Measurements from ENCODE around the gene TPRX1.
"Not testable (repeated sequence)": the region's sequence is repeated elsewhere in the genome, so short reads cannot be mapped to it uniquely, and the experiment has no call there.

Gene TPRX1

GRCh38 chr19:47798904-47799266, 5.5 kb downstream of the TPRX1 start:
- DNase-seq = no peak

GRCh38 chr19:47797996-47798903, 6.1 kb downstream of the TPRX1 start:
- no peak for DNase-seq

- no peak for DNase-seq
Observed at GRCh38 chr19:47796785-47797184, 7.6 kb downstream of the TPRX1 start.

- DNase-seq = no peak
Observed at GRCh38 chr19:47794526-47794925, 9.8 kb downstream of the TPRX1 start.

GRCh38 chr19:47792616-47793015, 11.7 kb downstream of the TPRX1 start:
- no peak for DNase-seq

GRCh38 chr19:47790398-47790814, 13.9 kb downstream of the TPRX1 start:
- DNase-seq = peak; percentile 88

- not testable (repeated sequence) for DNase-seq
Observed at GRCh38 chr19:47789811-47790210, 14.5 kb downstream of the TPRX1 start.

- DNase-seq = not testable (repeated sequence)
Observed at GRCh38 chr19:47787307-47787706, 17.0 kb downstream of the TPRX1 start.

GRCh38 chr19:47786566-47786965, 17.8 kb downstream of the TPRX1 start:
- DNase-seq = no peak

- DNase-seq = no peak
Observed at GRCh38 chr19:47781590-47782262, 22.6 kb downstream of the TPRX1 start.

GRCh38 chr19:47780215-47780551, 24.2 kb downstream of the TPRX1 start:
- no peak for DNase-seq

GRCh38 chr19:47779524-47780214, 24.7 kb downstream of the TPRX1 start:
- DNase-seq = no peak

- no peak for DNase-seq
Observed at GRCh38 chr19:47778954-47779351, 25.4 kb downstream of the TPRX1 start.

- DNase-seq = peak; percentile 76
Observed at GRCh38 chr19:47778049-47778953, 26.1 kb downstream of the TPRX1 start, which contains the start of gene SELENOW. Gene SELENOW, plus strand, starts transcription at chr19:47778703. Its CDS starts 83 bp downstream, at chr19:47778786.

GRCh38 chr19:47777245-47778048, 26.9 kb downstream of the TPRX1 start:
- DNase-seq = not testable (repeated sequence)

- DNase-seq = no peak
Observed at GRCh38 chr19:47776568-47776967, 27.8 kb downstream of the TPRX1 start.

- not testable (repeated sequence) for DNase-seq
Observed at GRCh38 chr19:47771291-47771690, 33.1 kb downstream of the TPRX1 start.

GRCh38 chr19:47769534-47769933, 34.8 kb downstream of the TPRX1 start:
- DNase-seq = no peak

GRCh38 chr19:47768604-47769003, 35.7 kb downstream of the TPRX1 start:
- no peak for DNase-seq

GRCh38 chr19:47767349-47767748, 37.0 kb downstream of the TPRX1 start:
- no peak for DNase-seq

GRCh38 chr19:47766670-47767069, 37.7 kb downstream of the TPRX1 start:
- no peak for DNase-seq

GRCh38 chr19:47766359-47766620, 38.1 kb downstream of the TPRX1 start:
- DNase-seq = no peak
